GM12878 (cell line): ENCODE data around the gene MRPL55. TPM values are rescaled to one million over a fixed set of nuclear protein-coding genes. Genes with fewer than 3 reads are reported as not detected.

Source experiments
- BACH1 ChIP-seq: fragments of 450-650 bp; IDR thresholded peaks from 2 replicates; pipeline ENCODE4 v1.6.1; 2017; ENCODE audit warnings: mild to moderate bottlenecking, borderline replicate concordance
- BCL3 ChIP-seq: IDR thresholded peaks from 2 replicates; pipeline ENCODE4 v1.6.1; 2011; ENCODE audit warnings: borderline replicate concordance, low read depth, mild to moderate bottlenecking, moderate library complexity, low read length; ENCODE audit not compliant: insufficient read depth, poor library complexity, severe bottlenecking
- CHD1 ChIP-seq: IDR thresholded peaks from 2 replicates; pipeline ENCODE4 v1.6.1; 2012; ENCODE audit warnings: low read depth, low read length, improper control_type of control experiment
- CUX1 ChIP-seq: IDR thresholded peaks from 2 replicates; pipeline ENCODE4 v1.6.1; 2012; ENCODE audit warnings: improper control_type of control experiment, low read depth, low read length; ENCODE audit not compliant: insufficient replicate concordance
- KAT2A ChIP-seq: conservative IDR thresholded peaks from 2 replicates; pipeline ENCODE4 v1.6.1; 2011; ENCODE audit warnings: low read depth, low read length; ENCODE audit not compliant: control insufficient read depth
- NR2C2 ChIP-seq: IDR thresholded peaks from 2 replicates; pipeline ENCODE4 v1.6.1; 2011; ENCODE audit warnings: borderline replicate concordance, low read depth; ENCODE audit not compliant: control insufficient read depth, insufficient read length
- RAD21 ChIP-seq: IDR thresholded peaks from 2 replicates; pipeline ENCODE4 v1.6.1; 2011; ENCODE audit warnings: mild to moderate bottlenecking, low read depth, low read length, moderate library complexity; ENCODE audit not compliant: insufficient read depth
- SIX5 ChIP-seq: IDR thresholded peaks from 2 replicates; pipeline ENCODE4 v1.6.1; 2011; ENCODE audit warnings: mild to moderate bottlenecking, low read depth, low read length, moderate library complexity; ENCODE audit not compliant: severe bottlenecking
- SUPT20H ChIP-seq: IDR thresholded peaks from 2 replicates; pipeline ENCODE4 v1.6.1; 2011; ENCODE audit warnings: low read depth, mild to moderate bottlenecking, low read length, moderate library complexity, borderline replicate concordance; ENCODE audit not compliant: control insufficient read depth
- ZBTB33 ChIP-seq: fragments of 450-650 bp; IDR thresholded peaks from 2 replicates; pipeline ENCODE4 v1.6.1; 2017; ENCODE audit warnings: mild to moderate bottlenecking
- polyA plus RNA-seq, 11 experiments: library from polyadenylated mRNA; depleted of rRNA in 4 of 11; unstranded in 6 of 11; stranded (reverse) in 5 of 11; fragments of >200 nt; fragmentation: Nextera tagmentation in 4 of 11; fragmentation: Illumina TruSeq in 1 of 11; extraction: Ambion mirVana in 4 of 11; extraction: Trizol in 1 of 11; gene quantifications; 1 replicate in 1 of 11; 2 replicates in 10 of 11; pipeline versions ENCODE4 v1.2.1 to v1.2.3, GENCODE V29; 2011 to 2016; ENCODE audit warnings: inconsistent platforms in 2 of 11, missing spikeins in 2 of 11, low read depth in 1 of 11
- total RNA-seq, 4 experiments: library from RNA; depleted of rRNA in 3 of 4; stranded (reverse); fragments of >200 nt in 3 of 4; fragmentation: Illumina TruSeq in 1 of 4; extraction: Trizol in 1 of 4; gene quantifications; 2 replicates each; pipeline versions ENCODE4 v1.2.1 to v1.2.3, GENCODE V29; 2013 to 2021
- TF ChIP-seq, protein P1 (sequence below): IDR thresholded peaks from 2 replicates; pipeline ENCODE4 v1.6.1; 2012; ENCODE audit warnings: low read depth, low read length, improper control_type of control experiment
- TF ChIP-seq, protein P2 (sequence below): fragments of 450-650 bp; IDR thresholded peaks from 2 replicates; pipeline ENCODE4 v1.6.1; 2017; ENCODE audit warnings: mild to moderate bottlenecking, moderate library complexity

Gene MRPL55
- total and polyA plus RNA-seq, 10 of the 15 experiments (the other 5 are each of a cell fraction or from before 2014, with no cell fraction given): 15.1 to 143 (median 55.8) TPM

DNA sequence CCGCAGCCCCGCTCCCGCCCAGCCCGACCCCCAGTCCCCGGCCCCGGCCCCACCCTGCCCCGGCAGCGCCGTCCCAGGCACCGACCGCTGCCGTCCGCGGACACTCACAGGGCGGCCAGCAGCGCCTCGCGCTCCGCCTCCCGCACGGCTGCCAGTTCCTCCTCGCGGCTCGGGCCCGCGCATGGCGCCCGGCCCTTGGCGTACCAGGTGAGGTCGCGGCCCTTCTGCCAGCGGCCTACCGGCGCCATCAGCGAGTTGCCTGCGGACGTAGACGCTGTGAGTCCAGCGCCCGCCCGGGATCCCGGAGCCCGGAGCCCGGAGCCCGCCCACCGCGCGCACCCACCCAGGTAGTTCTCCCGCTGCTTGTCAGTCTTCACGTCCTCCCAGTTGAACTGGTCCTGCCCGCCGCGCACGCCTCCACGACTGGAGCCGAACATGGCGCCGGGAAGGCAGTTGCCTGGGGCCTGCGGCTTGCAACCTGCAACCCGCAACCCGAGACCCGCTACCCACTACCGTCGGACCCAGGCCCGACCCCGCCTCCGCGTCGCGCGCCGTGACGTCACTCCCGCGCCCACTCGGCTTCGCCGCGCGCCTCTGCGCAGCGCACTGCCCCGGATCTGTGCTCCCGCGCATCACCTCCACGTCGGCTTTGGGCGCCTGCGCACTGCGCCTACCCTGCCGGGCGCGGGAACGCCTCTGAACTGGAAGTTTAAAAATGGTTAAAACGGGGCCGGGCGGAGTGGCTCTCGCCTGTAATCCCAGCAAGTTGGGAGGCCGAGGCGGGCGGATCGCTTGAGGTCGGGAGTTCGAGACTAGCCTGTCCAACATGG lies 6.1 kb downstream of the MRPL55 start, which contains the start of gene C1orf35 (continued):
- no peak for TF ChIP-seq NR2C2
- TF ChIP-seq ZBTB33: no peak
- no peak for TF ChIP-seq CUX1
- no peak for TF ChIP-seq KAT2A
- TF ChIP-seq SUPT20H: no peak
- TF ChIP-seq BCL3: no peak
- TF ChIP-seq CHD1: no peak
- TF ChIP-seq, protein P1, sequence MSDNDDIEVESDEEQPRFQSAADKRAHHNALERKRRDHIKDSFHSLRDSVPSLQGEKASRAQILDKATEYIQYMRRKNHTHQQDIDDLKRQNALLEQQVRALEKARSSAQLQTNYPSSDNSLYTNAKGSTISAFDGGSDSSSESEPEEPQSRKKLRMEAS: peak; percentile 51; the same call in 1 of the 2 replicates
- peak; percentile 23 for TF ChIP-seq SIX5
- TF ChIP-seq, protein P2, sequence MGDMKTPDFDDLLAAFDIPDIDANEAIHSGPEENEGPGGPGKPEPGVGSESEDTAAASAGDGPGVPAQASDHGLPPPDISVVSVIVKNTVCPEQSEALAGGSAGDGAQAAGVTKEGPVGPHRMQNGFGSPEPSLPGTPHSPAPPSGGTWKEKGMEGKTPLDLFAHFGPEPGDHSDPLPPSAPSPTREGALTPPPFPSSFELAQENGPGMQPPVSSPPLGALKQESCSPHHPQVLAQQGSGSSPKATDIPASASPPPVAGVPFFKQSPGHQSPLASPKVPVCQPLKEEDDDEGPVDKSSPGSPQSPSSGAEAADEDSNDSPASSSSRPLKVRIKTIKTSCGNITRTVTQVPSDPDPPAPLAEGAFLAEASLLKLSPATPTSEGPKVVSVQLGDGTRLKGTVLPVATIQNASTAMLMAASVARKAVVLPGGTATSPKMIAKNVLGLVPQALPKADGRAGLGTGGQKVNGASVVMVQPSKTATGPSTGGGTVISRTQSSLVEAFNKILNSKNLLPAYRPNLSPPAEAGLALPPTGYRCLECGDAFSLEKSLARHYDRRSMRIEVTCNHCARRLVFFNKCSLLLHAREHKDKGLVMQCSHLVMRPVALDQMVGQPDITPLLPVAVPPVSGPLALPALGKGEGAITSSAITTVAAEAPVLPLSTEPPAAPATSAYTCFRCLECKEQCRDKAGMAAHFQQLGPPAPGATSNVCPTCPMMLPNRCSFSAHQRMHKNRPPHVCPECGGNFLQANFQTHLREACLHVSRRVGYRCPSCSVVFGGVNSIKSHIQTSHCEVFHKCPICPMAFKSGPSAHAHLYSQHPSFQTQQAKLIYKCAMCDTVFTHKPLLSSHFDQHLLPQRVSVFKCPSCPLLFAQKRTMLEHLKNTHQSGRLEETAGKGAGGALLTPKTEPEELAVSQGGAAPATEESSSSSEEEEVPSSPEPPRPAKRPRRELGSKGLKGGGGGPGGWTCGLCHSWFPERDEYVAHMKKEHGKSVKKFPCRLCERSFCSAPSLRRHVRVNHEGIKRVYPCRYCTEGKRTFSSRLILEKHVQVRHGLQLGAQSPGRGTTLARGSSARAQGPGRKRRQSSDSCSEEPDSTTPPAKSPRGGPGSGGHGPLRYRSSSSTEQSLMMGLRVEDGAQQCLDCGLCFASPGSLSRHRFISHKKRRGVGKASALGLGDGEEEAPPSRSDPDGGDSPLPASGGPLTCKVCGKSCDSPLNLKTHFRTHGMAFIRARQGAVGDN: peak; percentile 85
- no peak for TF ChIP-seq RAD21
- TF ChIP-seq BACH1: peak; percentile 65; the same call in 1 of the 2 replicates
